GM12875 (cell line): ENCODE data around the gene DMRTA2.
A peak's percentile ranks its signal among the peaks of the same experiment; 100 is the strongest.

Source experiments
- H3K4me3 ChIP-seq: one replicate; pipeline ENCODE4 v1.5.1; 2011; ENCODE audit warnings: low read depth, low read length, control low read depth
- TF ChIP-seq, protein P1 (sequence below): IDR thresholded peaks from 2 replicates; pipeline ENCODE4 v1.5.1; 2011; ENCODE audit warnings: low read depth, mild to moderate bottlenecking, control low read depth, inconsistent platforms, low read length, moderate library complexity, borderline replicate concordance; ENCODE audit not compliant: insufficient read depth

Gene DMRTA2

DNA sequence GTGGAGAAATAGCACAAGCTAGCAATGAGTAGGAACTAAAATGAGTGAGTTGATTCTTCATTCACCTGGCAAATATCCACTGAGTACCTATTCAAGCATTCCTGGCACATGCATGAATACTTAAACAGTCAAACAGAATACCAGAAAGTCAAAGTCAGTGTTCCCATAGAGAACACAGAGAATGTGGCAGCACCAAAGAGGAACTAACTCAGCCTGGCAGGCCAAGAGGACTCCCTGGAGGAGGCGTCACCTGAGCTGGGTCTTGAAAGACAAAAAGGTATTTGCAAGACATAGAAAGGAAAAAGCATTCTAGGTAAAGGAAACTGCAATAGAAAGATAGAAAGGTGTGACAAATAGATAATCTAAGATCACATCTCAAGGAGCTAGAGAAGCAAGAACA is 49.7 kb downstream of the DMRTA2 start:
- H3K4me3 ChIP-seq = no peak overlapping the region
- TF ChIP-seq, protein P1, sequence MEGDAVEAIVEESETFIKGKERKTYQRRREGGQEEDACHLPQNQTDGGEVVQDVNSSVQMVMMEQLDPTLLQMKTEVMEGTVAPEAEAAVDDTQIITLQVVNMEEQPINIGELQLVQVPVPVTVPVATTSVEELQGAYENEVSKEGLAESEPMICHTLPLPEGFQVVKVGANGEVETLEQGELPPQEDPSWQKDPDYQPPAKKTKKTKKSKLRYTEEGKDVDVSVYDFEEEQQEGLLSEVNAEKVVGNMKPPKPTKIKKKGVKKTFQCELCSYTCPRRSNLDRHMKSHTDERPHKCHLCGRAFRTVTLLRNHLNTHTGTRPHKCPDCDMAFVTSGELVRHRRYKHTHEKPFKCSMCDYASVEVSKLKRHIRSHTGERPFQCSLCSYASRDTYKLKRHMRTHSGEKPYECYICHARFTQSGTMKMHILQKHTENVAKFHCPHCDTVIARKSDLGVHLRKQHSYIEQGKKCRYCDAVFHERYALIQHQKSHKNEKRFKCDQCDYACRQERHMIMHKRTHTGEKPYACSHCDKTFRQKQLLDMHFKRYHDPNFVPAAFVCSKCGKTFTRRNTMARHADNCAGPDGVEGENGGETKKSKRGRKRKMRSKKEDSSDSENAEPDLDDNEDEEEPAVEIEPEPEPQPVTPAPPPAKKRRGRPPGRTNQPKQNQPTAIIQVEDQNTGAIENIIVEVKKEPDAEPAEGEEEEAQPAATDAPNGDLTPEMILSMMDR = no peak

DNA sequence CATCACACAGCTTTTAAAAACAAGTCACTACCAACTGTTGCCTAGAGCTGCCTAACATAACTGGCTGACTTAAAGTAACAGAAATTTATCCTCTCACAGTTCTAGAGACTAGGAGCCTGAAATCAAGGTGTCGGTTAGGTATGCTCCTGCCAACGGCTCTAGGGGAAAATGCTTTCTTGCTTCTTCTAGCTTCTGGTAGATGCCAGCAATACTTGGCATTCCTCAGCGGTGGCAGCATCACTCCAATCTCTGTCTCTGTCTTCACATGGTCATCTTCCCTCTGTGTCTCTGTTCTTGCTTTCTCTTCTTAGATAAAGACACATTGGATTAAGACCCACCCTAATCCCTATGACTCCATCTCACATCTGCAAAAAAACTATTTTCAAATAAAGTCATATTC is 51.5 kb downstream of the DMRTA2 start:
- TF ChIP-seq, protein P1 = no peak
- no peak overlapping the region for H3K4me3 ChIP-seq

DNA sequence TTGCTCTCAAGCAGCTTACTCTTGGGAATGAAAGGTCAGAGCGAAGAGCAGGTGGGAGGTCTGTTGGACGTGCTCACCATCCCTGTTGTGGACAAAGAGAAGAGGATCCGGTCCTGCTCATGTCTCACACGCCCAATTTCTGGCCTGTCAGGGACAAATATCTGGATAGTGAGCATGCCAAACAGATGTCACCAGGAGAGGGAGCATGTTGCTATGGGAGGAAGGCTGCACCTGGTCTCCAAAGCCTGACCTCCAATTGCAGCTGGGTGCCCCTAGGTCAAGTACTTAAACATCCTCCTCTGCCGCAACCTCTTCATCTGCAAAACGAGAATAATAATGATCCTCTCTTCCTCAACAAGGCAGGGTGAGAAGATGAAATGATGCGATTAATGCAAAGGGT is 53.4 kb downstream of the DMRTA2 start:
- H3K4me3 ChIP-seq = no peak overlapping the region
- TF ChIP-seq, protein P1 = peak; percentile 13; the same call in 1 of the 2 replicates

DNA sequence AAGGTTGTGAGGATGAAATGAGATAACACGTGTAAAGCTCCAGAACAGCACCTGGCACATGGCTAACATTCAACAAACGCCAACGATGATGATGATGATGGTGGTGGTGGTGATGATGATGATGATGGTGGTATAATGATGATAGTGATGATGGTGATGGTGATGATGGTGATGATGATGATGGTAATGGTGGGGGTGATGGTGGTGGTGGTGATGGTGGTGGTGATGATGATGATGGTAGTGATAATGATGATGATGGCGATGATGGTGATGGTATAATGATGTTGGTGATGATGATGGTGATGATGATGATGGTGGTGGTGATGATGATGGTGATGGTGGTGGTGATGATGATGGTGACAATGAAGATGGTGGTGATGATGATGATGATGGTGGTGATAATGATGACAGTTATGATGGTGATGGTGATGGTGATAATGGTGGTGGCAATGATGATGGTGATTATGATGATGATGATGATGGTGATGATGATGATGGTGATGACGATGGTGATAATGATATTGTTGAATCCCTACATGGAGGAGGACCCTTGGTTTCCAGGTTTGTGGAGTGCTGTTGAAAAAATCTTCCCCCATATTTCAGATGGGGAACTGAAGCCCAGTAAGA is 54.1 kb downstream of the DMRTA2 start:
- TF ChIP-seq, protein P1 = no peak
- no peak overlapping the region for H3K4me3 ChIP-seq

DNA sequence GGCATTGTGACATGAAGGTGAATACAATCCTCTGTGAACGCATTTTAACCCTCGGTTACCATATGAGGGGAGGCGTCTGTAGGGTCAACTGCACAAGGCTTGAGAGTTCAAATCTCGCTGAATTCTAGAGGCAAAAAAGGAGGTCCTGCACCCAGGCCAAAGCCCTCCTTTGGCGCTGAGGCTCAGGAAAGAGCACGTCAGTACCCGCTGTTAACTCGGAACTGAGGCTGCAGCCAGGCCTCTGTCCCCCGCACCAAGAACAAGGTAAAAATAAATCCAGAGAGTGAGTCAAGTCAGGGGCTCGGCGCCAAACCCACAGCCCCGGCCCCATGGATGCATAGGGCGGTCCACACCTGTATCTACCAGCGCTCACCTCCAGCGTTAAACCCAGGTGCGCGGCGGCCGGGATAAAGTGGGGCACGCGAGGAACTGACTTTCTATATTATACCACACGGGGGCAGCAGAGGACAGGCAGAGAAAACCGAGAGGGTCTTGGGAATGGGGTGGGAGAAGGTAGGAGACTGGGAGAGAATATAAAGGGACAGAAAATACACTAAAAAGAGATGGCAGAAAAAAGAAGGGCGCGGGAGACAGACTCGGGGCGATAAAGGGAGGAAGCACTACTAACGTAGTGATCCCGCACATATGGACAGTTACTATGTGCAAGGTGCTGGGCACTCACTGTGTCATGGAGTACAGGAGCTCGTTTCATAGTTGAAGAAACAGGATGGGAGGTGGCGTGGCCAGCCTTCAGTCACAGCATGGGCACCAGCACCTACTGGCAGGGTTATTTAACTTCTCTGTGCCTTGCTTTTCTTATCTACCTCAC is 54.9 kb downstream of the DMRTA2 start:
- TF ChIP-seq, protein P1 = peak; percentile 58
- no peak overlapping the region for H3K4me3 ChIP-seq
